ENCODE measurements around the gene DIAPH3.

DIAPH3 gene

DNA sequence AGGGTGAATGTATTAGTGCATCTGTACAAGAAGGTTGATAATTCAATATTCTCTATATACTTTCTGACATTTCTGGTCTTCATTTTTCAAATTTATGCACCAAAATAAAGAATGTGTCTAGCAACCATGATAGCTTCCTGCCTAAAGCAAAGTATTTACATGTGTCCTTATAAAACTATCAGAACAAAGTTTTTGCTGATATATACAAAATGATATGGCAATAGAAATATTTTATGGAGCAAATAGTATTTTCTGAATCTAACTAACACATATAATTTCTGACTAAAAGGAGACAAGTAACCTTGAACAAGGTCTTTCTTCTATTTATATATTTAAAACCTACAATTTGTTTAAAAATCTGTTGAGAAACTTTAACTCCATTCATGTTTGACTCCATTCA lies 184.9 kb downstream of the DIAPH3 start:
- no peak overlapping the region for H2BK120ac ChIP-seq (ENCODE audit: low read depth, low read length)
- H3K9me3 ChIP-seq (ENCODE audit: control insufficient read depth, low read length): no peaks in the 10 kb centered on the region
- no peak overlapping the region for H3K23ac ChIP-seq (ENCODE audit: low read length in 2 of 2)
- no peak overlapping the region for H4K8ac ChIP-seq (ENCODE audit: low read length)
- DNase-seq: no peak
- H3K27me3 ChIP-seq (ENCODE audit: control insufficient read depth in 1 of 2, insufficient read depth in 1 of 2, low read length in 2 of 2): no peaks in the 10 kb centered on the region
- H3K4me1 ChIP-seq (ENCODE audit: control insufficient read depth, insufficient read depth, low read depth, low read length): no peaks in the 10 kb centered on the region
- H3K36me3 ChIP-seq (ENCODE audit: control insufficient read depth in 1 of 2, insufficient read depth in 2 of 2, low read depth in 1 of 2, low read length in 2 of 2): no peaks in the 10 kb centered on the region
- no peak overlapping the region for H3K18ac ChIP-seq (ENCODE audit: low read depth in 1 of 2, low read length in 2 of 2)
- no peak overlapping the region for H3K4me2 ChIP-seq (ENCODE audit: low read length, poor library complexity, severe bottlenecking)
- no peak overlapping the region for H2AFZ ChIP-seq (ENCODE audit: low read depth, low read length)
- no peak overlapping the region for H3K4ac ChIP-seq (ENCODE audit: low read depth in 1 of 2, low read length in 2 of 2)
- no peak overlapping the region for H3K4me3 ChIP-seq (ENCODE audit: insufficient read depth in 1 of 2, low read depth in 1 of 2, low read length in 2 of 2)
- peaks cover 10% of the 10 kb centered on the region for H3K79me1 ChIP-seq (replicated peaks; ENCODE audit: low read length, poor library complexity, severe bottlenecking)
- no peak overlapping the region for H2AK5ac ChIP-seq (ENCODE audit: low read length, severe bottlenecking)
- no peak overlapping the region for H3K9ac ChIP-seq (ENCODE audit: low read length)
- H2BK15ac ChIP-seq (ENCODE audit: low read depth, poor library complexity, severe bottlenecking): no peak overlapping the region
- no peak overlapping the region for H4K91ac ChIP-seq (ENCODE audit: low read length)
- H2BK5ac ChIP-seq (ENCODE audit: low read depth, low read length, poor library complexity, severe bottlenecking): no peak overlapping the region
- H3K27ac ChIP-seq (ENCODE audit: low read length, poor library complexity, severe bottlenecking): no peak overlapping the region
- H3K14ac ChIP-seq (ENCODE audit: low read length in 2 of 2): no peak overlapping the region
- no peak overlapping the region for H2BK12ac ChIP-seq (ENCODE audit: low read length in 2 of 2)

GRCh38 chr13:59976856-59977255 lies 186.9 kb downstream of the DIAPH3 start:
- H3K14ac ChIP-seq (ENCODE audit: low read length in 2 of 2): no peak overlapping the region
- H3K79me1 ChIP-seq (replicated peaks; ENCODE audit: low read length, poor library complexity, severe bottlenecking): peaks cover 10% of the 10 kb centered on the region
- no peak for DNase-seq
- H2BK12ac ChIP-seq (ENCODE audit: low read length in 2 of 2): no peak overlapping the region
- H4K91ac ChIP-seq (ENCODE audit: low read length): no peak overlapping the region
- H3K27ac ChIP-seq (ENCODE audit: low read length, poor library complexity, severe bottlenecking): no peak overlapping the region
- no peak overlapping the region for H2BK5ac ChIP-seq (ENCODE audit: low read depth, low read length, poor library complexity, severe bottlenecking)
- no peak overlapping the region for H3K4me3 ChIP-seq (ENCODE audit: insufficient read depth in 1 of 2, low read depth in 1 of 2, low read length in 2 of 2)
- no peak overlapping the region for H2AK5ac ChIP-seq (ENCODE audit: low read length, severe bottlenecking)
- no peak overlapping the region for H3K18ac ChIP-seq (ENCODE audit: low read depth in 1 of 2, low read length in 2 of 2)
- H3K9ac ChIP-seq (ENCODE audit: low read length): no peak overlapping the region
- no peak overlapping the region for H2AFZ ChIP-seq (ENCODE audit: low read depth, low read length)
- no peak overlapping the region for H3K4me2 ChIP-seq (ENCODE audit: low read length, poor library complexity, severe bottlenecking)
- H3K9me3 ChIP-seq (ENCODE audit: control insufficient read depth, low read length): no peaks in the 10 kb centered on the region
- no peak overlapping the region for H3K23ac ChIP-seq (ENCODE audit: low read length in 2 of 2)
- no peaks in the 10 kb centered on the region for H3K4me1 ChIP-seq (ENCODE audit: control insufficient read depth, insufficient read depth, low read depth, low read length)
- no peak overlapping the region for H2BK15ac ChIP-seq (ENCODE audit: low read depth, poor library complexity, severe bottlenecking)
- no peak overlapping the region for H3K4ac ChIP-seq (ENCODE audit: low read depth in 1 of 2, low read length in 2 of 2)
- no peak overlapping the region for H4K8ac ChIP-seq (ENCODE audit: low read length)
- H2BK120ac ChIP-seq (ENCODE audit: low read depth, low read length): no peak overlapping the region
- no peaks in the 10 kb centered on the region for H3K27me3 ChIP-seq (ENCODE audit: control insufficient read depth in 1 of 2, insufficient read depth in 1 of 2, low read length in 2 of 2)
- no CpG with 5 or more reads among the region's 3 CpGs for WGBS
- H3K36me3 ChIP-seq (ENCODE audit: control insufficient read depth in 1 of 2, insufficient read depth in 2 of 2, low read depth in 1 of 2, low read length in 2 of 2): no peaks in the 10 kb centered on the region

DNA sequence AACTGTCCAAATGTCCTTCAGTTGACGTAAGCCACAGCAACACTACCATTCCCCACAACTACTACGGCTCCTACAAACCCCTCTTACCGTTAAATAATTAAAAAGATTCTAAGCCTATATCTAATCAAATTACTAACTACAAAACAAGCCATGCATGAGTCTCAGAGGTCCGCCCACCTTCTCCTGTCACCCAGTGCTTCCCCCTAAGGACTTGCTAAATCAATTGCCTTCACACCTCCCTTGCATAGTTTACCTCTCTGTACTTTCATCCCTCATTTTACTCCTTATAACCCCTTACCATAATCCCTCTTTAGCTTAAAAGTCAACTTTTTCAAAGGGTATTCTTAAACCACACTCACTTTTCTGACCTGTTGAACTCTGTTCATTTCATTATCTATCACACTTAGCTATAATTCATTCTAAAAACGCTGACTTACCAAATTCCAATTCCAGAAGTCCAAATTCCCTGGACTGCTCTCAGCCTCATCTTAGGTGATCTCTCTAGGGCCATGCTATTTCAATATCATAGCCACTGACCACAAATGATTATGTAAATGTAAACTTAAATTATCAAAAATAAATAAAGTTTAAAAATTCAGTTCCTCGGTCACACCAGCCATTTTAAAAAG lies 187.8 kb downstream of the DIAPH3 start:
- Histone ChIP-seq H4K91ac (ENCODE audit: low read length) (no peak overlapping the region), H3K23ac (ENCODE audit: low read length in 2 of 2) (no peak overlapping the region), H3K9ac (ENCODE audit: low read length) (no peak overlapping the region), H3K18ac (ENCODE audit: low read depth in 1 of 2, low read length in 2 of 2) (no peak overlapping the region), H3K27ac (ENCODE audit: low read length, poor library complexity, severe bottlenecking) (no peak overlapping the region), H3K27me3 (ENCODE audit: control insufficient read depth in 1 of 2, insufficient read depth in 1 of 2, low read length in 2 of 2) (no peaks in the 10 kb centered on the region), H3K4me3 (ENCODE audit: insufficient read depth in 1 of 2, low read depth in 1 of 2, low read length in 2 of 2) (no peak overlapping the region), H3K14ac (ENCODE audit: low read length in 2 of 2) (no peak overlapping the region), H4K8ac (ENCODE audit: low read length) (no peak overlapping the region), H2BK5ac (ENCODE audit: low read depth, low read length, poor library complexity, severe bottlenecking) (no peak overlapping the region), H3K4me2 (ENCODE audit: low read length, poor library complexity, severe bottlenecking) (no peak overlapping the region), H2AK5ac (ENCODE audit: low read length, severe bottlenecking) (no peak overlapping the region), H2AFZ (ENCODE audit: low read depth, low read length) (no peak overlapping the region), H3K4me1 (ENCODE audit: control insufficient read depth, insufficient read depth, low read depth, low read length) (no peaks in the 10 kb centered on the region), H2BK12ac (ENCODE audit: low read length in 2 of 2) (no peak overlapping the region), H3K4ac (ENCODE audit: low read depth in 1 of 2, low read length in 2 of 2) (no peak overlapping the region), H3K79me1 (replicated peaks; ENCODE audit: low read length, poor library complexity, severe bottlenecking) (peaks cover 12% of the 10 kb centered on the region), H3K36me3 (ENCODE audit: control insufficient read depth in 1 of 2, insufficient read depth in 2 of 2, low read depth in 1 of 2, low read length in 2 of 2) (peaks cover 0 to under 1% of the 10 kb centered on the region in 2 experiments), H3K9me3 (ENCODE audit: control insufficient read depth, low read length) (no peaks in the 10 kb centered on the region), H2BK120ac (ENCODE audit: low read depth, low read length) (no peak overlapping the region), H2BK15ac (ENCODE audit: low read depth, poor library complexity, severe bottlenecking) (no peak overlapping the region)
- DNase-seq: no peak
- 94% methylated on average over 6 of the region's 6 CpGs for WGBS

- H2BK5ac ChIP-seq (ENCODE audit: low read depth, low read length, poor library complexity, severe bottlenecking): no peak overlapping the region
- H3K4me3 ChIP-seq (ENCODE audit: insufficient read depth in 1 of 2, low read depth in 1 of 2, low read length in 2 of 2): no peak overlapping the region
- H3K27ac ChIP-seq (ENCODE audit: low read length, poor library complexity, severe bottlenecking): no peak overlapping the region
- H2BK120ac ChIP-seq (ENCODE audit: low read depth, low read length): no peak overlapping the region
- peaks cover 0 to 3% of the 10 kb centered on the region in 2 experiments for H3K36me3 ChIP-seq (ENCODE audit: control insufficient read depth in 1 of 2, insufficient read depth in 2 of 2, low read depth in 1 of 2, low read length in 2 of 2)
- no peak overlapping the region for H2BK15ac ChIP-seq (ENCODE audit: low read depth, poor library complexity, severe bottlenecking)
- H4K91ac ChIP-seq (ENCODE audit: low read length): no peak overlapping the region
- H4K8ac ChIP-seq (ENCODE audit: low read length): no peak overlapping the region
- no peak for DNase-seq
- WGBS: 93% methylated on average over 2 of the region's 3 CpGs
- no peak overlapping the region for H3K9ac ChIP-seq (ENCODE audit: low read length)
- no peak overlapping the region for H3K14ac ChIP-seq (ENCODE audit: low read length in 2 of 2)
- no peaks in the 10 kb centered on the region for H3K4me1 ChIP-seq (ENCODE audit: control insufficient read depth, insufficient read depth, low read depth, low read length)
- no peak overlapping the region for H3K18ac ChIP-seq (ENCODE audit: low read depth in 1 of 2, low read length in 2 of 2)
- H3K4ac ChIP-seq (ENCODE audit: low read depth in 1 of 2, low read length in 2 of 2): no peak overlapping the region
- no peaks in the 10 kb centered on the region for H3K27me3 ChIP-seq (ENCODE audit: control insufficient read depth in 1 of 2, insufficient read depth in 1 of 2, low read length in 2 of 2)
- H2AFZ ChIP-seq (ENCODE audit: low read depth, low read length): no peak overlapping the region
- no peak overlapping the region for H3K23ac ChIP-seq (ENCODE audit: low read length in 2 of 2)
- H3K4me2 ChIP-seq (ENCODE audit: low read length, poor library complexity, severe bottlenecking): no peak overlapping the region
- H3K79me1 ChIP-seq (replicated peaks; ENCODE audit: low read length, poor library complexity, severe bottlenecking): peaks cover 17% of the 10 kb centered on the region
- no peak overlapping the region for H2BK12ac ChIP-seq (ENCODE audit: low read length in 2 of 2)
- H2AK5ac ChIP-seq (ENCODE audit: low read length, severe bottlenecking): no peak overlapping the region
- no peaks in the 10 kb centered on the region for H3K9me3 ChIP-seq (ENCODE audit: control insufficient read depth, low read length)
Measured at GRCh38 chr13:59970847-59971246, 192.9 kb downstream of the DIAPH3 start.

Measured in mesenchymal stem cell (in vitro differentiated cells and primary cell).